Activated naive CD4-positive, alpha-beta T cell treated with Interleukin-2 at 50 U/mL for 16 hours (primary cell): ENCODE data around the gene GAL3ST1.
"Not testable (repeated sequence)": the region's sequence is repeated elsewhere in the genome, so short reads cannot be mapped to it uniquely, and the experiment has no call there.

Experiments used
- DNase-seq: peaks from one replicate; pipeline ENCODE4 v3.0.0-alpha.2; 2020

GAL3ST1 gene

DNA sequence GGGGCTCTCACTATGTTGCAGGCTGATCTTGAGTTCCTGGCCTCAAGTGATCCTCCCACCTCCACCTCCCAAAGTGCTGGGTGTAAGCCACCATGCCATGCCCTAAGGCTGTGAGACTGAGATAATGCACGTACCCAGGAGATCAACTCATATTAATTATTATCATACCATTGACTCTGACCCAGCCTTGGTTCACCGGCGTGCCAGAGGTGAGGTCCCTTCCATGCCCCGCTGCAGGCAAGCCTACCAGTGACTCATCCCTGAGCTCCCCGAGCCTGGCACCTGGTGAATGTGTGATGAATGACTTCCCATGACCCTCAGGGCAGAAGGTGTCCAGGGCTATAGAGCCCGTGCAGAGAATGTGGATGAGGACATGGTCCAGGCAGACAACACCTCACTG, 12.1 kb downstream of the GAL3ST1 start:
- DNase-seq, result no peak

DNA sequence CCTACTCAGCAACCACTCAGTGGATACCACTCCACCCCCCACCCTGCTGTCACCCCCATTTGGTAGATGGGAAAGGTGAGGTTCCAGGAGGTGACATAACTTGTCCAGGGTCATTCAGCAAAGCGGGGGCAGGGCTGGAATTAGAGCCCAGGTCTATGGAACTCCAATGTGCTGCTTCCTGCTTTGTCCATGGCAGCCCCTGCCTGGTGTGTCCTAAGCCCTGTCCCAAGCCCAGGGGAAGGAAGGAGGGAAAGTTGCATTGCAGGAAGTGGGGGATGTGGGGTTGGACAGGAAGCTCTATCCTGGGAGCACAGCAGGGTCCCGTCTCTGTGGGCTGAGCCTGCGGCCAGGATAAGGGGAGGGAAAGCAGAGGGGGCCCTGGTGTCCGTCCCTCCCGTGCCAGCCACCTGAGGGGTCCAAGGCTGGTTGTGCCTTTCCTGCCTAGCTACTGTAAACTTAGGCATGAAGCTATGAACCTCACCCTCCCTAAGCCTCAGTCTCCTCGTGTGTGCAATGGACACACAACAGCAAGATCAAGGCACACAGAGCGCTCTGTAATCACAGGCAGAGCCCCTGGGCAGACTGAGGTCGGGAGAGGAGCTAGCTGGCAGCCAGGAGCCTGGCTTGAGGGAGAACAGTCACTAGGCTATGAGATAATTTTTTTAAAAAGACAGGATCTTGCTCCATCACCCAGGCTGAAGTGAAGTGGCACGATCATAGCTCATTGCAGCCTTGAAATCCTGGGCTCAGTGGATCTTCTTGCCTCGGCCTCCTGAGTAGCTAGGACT, 12.9 kb downstream of the GAL3ST1 start:
- no peak for DNase-seq

DNA sequence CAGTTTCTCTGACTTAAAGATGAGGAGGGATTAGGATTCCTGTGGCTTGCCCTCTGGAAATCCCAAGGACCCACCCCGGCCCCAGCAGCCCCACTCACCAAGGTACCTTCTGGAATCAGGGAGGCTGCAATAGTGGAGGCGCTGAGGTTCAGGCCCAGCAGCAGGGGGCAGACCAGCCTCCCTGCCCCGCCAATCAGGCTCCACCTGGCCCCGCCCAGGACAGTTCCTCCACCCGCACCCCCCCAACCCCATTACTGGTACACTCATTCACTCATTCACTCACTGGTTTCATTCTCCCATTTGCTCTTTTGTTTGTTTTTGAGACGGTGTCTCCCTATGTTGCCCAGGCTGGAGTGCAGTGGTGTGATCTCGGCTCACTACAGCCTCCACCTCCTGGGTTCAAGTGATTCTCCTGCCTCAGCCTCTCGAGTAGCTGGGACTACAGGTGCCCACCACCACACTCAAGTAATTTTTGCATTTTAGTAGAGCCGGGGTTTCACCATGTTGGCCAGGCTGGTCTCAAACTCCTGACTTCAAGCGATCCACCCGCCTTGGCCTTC, 13.7 kb downstream of the GAL3ST1 start:
- DNase-seq, result peak; percentile 7

DNA sequence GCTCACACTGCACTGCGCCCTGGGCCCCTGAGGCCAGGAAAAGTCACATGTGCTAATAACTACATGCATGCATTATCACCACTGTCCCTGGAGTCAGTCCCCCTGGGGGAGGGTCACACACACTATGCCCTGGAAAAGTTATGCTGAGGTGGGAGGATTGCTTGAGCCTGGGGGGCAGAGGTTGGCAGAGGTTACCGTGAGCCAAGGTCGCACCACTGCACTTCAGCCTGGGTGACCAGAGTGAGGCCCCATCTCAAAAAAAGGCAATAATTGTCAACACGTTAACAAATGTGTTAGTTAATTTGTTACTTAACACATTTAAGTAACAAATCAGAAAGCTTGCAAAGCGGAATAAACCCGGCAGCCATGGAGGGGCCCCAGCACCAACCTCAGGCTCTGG, 14.6 kb downstream of the GAL3ST1 start:
- no peak for DNase-seq

DNA sequence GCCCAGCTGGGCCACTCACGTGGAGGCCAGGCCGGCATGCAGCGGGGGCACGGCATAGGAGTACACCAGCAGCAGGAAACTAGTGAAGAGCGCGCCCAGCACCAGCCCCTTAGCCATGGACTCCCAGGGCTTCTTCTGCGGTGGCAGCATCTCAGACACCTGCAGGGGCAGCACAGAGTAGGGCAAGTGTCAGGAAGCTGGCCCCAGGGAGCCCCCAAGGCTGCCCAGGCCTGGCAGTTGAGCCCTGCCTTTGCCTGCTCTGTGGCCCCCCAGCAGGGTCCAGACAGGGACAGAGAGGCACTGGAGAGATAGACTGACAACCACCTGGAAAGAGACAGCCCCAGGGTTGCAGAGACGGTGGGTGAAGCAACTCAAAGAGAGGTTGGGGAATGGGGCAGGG, 17.2 kb downstream of the GAL3ST1 start:
- DNase-seq, result no peak

DNA sequence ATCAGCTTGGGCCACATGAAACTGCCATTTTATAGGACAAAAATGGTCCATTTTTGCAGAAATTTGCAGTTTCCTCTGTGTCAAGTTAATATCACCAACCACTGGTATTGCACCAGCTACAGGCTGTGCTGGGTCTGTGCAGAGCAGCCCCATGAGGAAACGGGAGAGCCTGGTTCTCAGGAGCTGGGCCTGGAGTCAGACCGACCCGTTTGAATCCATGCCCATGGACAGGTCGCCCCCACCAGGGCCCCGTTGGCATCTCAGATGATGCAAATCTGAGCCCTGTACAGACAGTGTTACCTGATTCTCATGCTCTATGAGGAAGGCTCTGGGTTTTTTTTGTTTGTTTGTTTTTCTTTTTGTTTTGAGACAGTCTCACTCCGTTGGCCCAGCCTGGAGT, 18.1 kb downstream of the GAL3ST1 start:
- no peak for DNase-seq

DNA sequence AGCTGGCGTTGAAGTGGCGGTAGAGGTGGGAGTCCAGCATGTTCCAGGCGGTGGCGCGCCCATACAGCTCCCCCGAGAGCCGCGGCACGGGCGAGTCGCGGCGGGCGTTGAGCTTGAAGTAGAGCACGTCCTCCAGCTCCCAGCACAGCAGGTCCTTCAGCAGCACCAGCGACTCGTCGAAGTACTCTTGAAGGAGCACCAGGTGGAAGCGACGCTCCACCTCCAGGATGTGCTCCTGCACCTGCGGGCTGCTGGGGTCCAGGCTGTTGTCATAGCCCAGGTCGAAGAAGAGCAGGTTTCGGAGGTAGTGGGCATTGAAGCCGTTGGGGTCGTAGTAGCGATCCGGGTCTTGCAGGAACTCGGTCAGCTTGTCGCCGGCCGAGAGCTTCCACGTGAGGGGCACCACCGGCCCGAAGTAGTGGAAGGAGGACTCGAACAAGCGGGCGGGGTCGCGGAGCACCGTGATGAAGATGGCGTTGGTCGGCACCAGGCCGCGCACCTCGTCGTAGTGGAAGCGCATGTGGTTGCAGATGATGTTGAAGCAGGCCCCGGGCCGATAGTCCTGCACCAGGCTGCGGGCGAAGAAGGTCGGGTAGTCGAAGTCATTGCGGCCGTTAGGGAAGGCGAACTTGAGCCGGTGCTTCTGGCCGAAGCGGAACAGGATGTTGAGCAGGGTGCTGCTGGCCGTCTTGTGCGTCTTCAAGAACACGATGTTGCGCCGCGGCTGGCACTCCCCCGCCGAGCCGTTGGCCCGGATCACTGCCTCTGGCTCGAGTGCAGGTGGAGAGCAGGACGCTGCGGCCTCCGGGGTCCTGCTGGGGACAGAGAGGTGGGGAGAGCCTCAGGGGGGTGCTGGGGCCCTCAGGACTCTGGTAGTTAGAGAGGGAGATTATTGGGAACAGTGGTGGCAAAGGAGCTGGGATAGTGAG, 18.9 kb downstream of the GAL3ST1 start:
- DNase-seq, result no peak

DNA sequence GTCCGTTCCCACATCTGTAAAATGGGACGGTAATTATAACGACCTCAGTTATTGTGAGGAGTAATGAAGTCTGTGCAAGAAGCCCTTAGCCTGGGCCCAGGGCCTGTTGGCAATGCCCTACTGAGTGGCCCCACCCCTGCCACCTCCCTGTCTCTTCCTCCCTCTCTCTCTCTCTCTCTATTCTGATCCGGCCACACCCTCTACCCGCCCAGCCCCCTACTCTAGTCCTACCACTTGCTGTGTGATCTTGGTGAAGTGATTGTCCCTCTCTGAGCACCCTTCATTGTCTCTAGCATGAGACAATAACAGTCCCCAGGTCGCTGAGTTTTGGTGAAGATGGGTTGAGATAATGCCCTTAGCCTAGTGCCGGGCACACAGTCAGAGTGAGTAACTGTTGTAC, 20.5 kb downstream of the GAL3ST1 start:
- DNase-seq, result no peak

DNA sequence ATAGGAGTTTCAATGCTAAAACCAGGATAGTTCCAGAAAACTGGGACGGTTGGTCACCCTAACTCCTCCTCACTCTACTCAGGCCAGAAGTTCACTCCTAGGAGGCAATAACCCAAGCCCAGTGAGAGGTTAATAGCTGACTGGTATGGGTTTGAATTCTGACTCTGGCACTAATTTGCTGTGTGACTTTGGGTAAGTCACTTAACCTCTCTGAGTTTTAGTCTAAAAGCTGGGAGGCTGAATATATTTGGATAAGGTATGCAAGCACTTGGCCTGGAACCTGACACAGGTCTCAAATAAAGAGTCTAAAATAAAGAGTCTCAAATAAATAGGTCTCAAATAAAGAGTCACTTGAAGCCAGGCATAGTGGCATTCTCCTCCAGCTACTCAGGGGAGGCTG, 21.7 kb downstream of the GAL3ST1 start:
- DNase-seq, result no peak

DNA sequence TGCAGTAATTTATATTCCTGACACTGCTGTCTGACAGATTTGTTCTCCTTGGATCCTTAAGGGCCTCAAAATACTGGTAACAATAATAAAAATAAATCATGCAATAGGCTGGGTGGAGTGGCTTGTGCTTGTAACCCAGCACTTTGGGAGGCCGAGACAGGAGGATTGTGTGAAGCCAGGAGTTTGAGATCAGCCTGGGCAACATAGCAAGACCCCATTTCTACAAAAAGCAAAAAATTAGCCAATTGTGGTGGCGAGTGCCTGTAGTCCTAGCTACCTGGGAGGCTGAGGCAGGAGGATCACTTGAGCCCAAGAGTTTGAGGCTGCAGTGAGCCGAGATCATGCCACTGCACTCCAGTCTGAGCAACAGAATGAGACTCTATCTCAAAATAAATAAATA, 22.7 kb downstream of the GAL3ST1 start:
- DNase-seq, result not testable (repeated sequence)

DNA sequence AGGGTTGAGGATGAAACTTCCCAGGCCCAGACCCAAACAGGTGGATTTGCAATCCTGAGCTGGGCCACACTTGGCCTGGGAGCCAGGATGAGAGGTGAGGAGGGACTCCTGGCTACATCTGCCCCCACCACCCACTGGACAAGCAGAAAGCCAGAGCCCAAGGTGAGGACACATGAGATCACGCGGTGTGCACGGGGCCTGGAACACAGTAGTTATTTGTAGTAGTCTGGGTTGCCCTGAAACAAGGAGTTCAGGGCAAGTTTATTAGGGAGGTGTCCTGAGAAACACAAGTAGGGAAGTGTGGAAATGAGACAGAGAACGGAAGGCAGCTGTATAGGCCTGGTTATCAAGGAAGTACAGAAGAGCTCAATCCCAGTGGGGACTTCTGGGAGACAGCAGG, 27.3 kb downstream of the GAL3ST1 start:
- no peak for DNase-seq

DNA sequence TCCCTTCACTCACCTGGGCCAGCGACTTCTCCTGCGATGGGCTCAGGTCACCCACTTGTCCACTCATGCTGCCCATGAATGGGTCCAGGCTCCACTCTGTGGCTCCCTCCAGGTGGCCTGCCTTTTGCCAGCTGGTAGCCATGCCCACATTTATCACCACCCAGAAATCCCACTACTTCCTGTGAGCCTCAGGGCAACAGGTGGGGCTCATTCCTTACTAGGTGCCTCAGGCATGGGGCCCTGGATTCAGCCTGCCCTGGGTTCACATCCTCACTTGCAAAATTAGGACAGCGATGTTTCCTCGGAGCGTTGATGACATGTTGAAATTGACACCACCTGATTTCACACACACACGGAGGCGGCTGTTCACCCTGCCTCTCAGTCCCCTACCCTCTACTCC, 27.8 kb downstream of the GAL3ST1 start, which contains the start of gene SEC14L6:
SEC14L6 (minus strand) TSS at position 126 of the 400 bp plus-strand sequence; CDS start at position 67, 59 bp downstream.
- no peak for DNase-seq

DNA sequence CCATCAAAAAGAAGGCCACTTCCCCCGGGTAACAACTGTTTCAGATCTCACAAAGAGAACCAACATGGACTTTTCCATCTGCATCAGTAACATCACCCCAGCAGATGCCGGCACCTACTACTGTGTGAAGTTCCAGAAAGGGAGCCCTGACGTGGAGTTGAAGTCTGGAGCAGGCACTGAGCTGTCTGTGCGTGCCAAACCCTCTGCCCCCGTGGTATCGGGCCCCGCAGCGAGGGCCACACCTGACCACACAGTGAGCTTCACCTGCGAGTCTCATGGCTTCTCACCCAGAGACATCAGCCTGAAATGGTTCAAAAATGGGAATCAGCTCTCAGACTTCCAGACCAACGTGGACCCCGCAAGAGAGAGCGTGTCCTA, 31.7 kb downstream of the GAL3ST1 start:
- DNase-seq, result no peak

DNA sequence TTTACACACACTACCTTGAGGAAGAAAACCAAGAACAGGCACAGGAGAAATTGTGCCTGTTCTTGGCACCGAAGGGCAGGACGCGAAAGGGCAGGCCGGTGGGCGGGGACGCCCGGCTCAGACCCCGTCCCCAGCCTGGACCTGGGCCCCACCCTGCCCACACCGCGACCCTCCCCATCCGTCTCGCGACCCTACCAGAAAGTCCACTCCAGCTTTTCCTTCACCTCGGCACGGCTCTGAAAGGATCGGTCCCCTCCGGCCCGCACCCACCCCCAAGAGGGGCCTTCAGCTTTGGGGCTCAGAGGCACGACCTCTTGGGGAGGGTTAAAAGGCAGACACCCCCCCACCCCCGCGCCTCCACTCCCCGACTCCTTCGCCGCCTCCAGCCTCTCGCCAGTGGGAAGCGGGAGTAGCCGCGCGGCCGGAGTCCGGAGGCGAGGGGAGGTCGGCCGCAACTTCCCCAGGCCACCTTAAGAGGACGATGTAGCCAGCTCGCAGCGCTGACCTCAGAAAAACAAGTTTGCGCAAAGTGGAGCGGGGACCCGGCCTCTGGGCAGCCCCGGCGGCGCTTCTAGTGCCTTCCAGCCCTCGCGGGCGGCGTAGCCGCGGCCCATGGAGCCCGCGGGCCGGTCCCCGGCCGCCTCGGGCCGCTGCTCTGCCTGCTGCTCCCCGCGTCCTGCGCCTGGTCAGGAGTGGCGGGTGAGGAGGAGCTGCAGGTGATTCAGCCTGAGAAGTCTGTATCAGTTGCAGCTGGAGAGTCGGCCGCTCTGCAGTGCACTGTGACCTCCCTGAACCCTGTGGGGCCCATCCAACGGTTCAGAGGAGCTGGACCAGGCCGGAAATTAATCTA, 32.3 kb downstream of the GAL3ST1 start:
- DNase-seq, result no peak

DNA sequence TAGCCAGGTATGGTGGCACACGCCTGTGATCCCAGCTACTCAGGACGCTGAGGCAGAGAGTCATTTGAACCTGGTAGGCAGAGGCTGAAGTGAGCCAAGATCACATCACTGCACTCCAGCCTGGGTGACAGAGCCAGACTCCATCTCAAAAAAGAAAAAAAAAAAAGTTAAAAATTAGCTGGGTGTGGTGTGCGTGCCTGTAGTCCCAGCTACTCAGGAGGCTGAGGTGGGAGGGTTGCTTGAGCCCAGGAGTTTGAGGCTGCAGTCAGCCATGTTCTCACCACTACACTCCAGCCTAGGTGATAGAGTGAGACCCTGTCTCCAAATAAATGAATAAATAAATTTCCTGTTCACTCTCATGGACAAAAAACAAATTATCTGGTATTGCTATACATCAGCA, 33.0 kb downstream of the GAL3ST1 start:
- not testable (repeated sequence) for DNase-seq

DNA sequence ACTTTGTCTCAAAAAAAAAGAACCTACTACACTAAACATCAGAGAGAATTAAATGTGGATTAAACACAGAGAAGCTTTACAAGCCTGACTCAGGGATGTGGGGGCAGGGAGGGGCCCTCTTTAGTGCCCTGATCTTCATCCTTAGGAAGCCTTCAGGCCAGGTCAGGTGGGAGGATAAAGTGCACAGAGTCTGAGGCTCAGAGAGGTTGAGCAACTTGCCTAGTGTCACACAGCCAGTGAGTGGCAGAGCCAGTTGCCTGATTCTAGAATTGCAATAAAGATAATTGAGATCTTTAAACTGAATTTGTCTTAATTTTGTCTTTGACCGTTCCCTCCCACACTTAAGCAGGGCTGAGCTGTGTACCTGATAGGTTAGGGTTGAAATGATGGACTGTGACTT, 35.1 kb downstream of the GAL3ST1 start:
- no peak for DNase-seq

DNA sequence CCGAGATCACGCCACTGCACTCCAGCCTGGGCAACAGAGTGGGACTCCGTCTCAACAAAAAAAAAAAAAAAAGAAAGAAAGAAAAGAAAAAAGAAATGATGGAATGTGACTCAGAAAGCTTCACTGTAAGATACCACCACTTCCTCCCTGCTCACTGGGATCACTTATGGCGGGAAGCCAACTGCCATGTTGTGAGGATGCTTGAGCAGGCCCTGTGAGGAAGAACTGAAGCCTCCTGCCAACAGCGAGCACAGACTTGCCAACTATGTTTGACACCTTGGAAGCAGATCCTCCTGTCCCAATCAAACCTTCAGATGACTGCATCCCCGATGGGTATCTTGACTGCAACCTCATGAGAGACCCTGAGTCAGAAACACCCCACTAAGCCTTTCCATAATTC, 36.2 kb downstream of the GAL3ST1 start:
- DNase-seq, result no peak

DNA sequence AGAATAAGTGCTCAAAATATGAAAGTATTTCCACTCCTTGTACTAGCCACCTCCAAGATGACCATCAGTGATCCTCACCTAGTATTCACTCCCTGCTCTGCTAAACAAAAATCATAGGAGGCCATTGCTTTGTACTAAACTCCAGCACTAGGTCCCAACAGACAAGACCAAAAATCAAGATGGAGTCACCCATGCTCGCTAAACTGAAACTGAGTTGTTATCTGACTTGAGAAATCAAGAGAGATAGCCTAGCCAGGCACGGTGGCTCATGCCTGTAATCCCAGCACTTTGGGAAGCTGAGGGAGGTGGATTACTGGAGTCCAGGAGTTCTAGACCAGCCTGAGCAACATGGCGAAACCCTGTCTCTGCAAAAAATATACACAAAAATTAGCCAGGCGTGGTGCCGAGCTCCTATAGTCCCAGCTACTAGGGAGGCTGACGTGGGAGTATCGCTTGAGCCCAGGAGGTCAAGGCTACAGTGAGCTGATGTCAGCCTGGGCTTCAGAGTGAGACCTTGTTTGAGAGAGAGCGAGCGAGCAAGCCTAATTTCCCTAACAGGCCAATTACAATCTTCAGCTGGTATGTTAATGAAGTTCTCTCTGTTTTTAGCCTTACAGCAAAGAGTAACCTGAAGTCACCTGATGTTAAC, 37.3 kb downstream of the GAL3ST1 start:
- DNase-seq, result no peak

DNA sequence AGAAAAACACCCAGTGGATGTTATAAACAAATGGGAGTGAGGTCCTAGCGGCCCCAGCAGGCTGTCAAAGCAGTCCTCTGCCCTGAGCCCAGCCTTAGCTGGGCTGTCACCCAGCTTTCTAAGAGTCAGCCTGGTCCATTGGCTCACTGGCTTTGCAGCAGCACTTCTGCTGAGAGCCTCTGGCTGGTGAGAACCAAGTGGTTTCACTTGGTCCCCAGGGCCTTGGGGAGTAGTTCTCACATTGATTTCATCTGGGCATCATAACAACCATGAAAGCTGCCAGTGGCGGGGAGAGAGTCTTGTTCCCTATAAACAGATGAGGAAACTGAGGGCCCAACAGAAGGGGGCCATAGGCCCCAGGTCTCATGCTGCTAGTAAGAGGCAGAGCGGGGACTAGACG, 39.3 kb downstream of the GAL3ST1 start:
- no peak for DNase-seq

DNA sequence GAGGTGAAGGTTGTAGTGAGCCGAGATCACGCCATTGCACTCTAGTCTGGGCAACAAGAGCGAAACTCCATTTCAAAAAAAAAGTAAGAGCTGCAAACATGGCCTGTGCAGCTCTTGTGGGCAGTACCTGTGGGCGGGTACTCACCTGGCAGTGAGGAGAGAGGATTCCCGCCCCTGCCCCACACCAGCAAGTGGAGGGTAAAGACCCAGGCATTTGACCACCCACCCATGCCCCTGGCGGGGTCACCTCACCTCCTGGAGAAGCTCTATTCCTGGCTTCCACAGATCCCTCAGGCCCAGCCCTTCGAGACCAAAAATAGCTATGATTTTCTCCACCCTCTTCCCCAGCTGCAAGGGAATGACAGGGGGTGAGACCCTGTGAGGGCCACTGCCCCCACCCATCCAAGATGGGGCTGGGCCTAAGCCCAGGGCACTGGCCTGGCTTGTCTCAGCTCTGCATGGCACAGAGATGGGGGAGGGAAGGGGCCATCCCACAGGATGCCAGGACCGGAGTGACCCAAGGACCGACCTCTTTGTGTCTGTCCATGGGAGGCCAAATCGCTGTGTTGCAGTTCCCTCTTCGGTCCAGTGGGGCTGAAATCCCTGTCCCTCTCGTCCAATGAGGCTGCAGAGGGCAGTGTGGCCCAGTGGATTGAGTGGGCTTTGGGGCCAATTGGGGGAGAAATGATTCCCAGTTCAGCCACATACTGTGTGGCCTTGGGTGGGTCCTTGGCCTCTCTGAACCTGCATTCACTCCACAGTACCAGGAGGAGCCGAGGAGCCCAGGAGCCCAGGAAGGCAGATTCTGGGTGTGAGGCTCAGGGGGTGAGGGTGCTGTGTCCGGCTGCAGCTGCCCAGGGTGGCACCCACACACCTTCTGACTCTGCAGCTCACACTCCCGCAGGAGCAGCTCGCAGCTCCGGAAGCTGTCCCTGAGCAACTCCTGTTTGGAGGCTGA, 42.5 kb downstream of the GAL3ST1 start:
- no peak for DNase-seq

DNA sequence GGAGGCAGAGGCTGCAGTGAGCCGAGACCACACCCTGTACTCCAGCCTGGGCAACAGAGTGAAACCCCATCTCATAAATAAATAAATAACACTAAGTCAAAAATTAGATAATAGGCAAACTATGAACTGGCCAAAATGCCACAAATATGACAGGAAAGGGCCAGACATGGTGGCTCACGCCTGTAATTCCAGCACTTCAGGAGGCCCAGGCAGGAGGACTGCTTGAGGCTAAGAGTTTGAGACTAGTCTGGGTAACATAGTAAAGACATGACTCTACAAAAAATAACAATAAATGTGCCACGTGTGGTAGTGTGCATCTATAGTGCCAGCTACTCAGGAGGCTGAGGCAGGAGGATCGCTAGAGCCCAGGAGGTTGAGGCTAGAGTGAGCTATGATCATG, 47.8 kb downstream of the GAL3ST1 start:
- no peak for DNase-seq
